ENCODE measurements around the gene NPR3. TPM values are rescaled to one million over a fixed set of nuclear protein-coding genes. Genes with fewer than 3 reads are reported as not detected.

The NPR3 gene
- total and polyA plus RNA-seq, 2 of the 8 experiments (the other 6 are each of a cell fraction or from before 2014, with no cell fraction given): not detected

- no peak for TF ChIP-seq CHD7 (IDR thresholded peaks at IDR 0.05; ENCODE audit: insufficient replicate concordance, low read length)
- no peak for TF ChIP-seq NANOG (IDR thresholded peaks at IDR 0.05; ENCODE audit: insufficient read depth, low read depth, low read length, poor library complexity, severe bottlenecking)
Measured at GRCh38 chr5:32831624-32832023, 120.5 kb downstream of the NPR3 start (continued).

Data from H1 (cell line).